Measurements from ENCODE around the gene CENPB. TPM values are rescaled to one million over a fixed set of nuclear protein-coding genes. Genes with fewer than 3 reads are reported as not detected.

The CENPB gene
- total and polyA plus RNA-seq, 10 of the 15 experiments (the other 5 are each of a cell fraction or from before 2014, with no cell fraction given) = 0.16 to 71.2 (median 14.0) TPM

DNA sequence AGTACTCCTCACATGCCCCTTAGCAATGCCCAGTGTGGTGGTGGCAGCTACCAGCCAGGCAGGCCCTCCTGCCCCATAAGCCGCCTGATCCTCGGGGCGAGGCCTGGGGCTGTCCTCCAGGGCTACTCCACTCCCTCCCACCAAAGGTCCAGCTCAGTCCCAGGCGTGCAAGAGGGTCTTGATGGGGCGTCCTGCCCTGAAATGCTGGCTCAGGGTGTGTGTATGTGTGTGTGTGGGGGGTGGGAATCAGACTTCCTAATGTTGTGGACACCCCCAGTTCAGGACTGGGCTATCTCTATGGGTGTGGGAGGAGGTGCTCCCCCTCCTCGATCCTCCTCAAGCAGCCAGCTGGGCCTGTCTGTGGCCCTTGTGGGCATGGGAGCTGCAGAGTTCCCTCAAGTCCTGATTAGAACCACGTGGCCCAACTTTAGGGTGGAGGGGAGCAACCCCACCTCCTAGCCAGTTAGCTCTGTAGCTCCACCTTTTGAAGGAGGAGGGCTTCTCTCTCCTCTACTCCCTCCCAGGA is 46.6 kb downstream of the CENPB start (continued):
- TF ChIP-seq, protein P1, sequence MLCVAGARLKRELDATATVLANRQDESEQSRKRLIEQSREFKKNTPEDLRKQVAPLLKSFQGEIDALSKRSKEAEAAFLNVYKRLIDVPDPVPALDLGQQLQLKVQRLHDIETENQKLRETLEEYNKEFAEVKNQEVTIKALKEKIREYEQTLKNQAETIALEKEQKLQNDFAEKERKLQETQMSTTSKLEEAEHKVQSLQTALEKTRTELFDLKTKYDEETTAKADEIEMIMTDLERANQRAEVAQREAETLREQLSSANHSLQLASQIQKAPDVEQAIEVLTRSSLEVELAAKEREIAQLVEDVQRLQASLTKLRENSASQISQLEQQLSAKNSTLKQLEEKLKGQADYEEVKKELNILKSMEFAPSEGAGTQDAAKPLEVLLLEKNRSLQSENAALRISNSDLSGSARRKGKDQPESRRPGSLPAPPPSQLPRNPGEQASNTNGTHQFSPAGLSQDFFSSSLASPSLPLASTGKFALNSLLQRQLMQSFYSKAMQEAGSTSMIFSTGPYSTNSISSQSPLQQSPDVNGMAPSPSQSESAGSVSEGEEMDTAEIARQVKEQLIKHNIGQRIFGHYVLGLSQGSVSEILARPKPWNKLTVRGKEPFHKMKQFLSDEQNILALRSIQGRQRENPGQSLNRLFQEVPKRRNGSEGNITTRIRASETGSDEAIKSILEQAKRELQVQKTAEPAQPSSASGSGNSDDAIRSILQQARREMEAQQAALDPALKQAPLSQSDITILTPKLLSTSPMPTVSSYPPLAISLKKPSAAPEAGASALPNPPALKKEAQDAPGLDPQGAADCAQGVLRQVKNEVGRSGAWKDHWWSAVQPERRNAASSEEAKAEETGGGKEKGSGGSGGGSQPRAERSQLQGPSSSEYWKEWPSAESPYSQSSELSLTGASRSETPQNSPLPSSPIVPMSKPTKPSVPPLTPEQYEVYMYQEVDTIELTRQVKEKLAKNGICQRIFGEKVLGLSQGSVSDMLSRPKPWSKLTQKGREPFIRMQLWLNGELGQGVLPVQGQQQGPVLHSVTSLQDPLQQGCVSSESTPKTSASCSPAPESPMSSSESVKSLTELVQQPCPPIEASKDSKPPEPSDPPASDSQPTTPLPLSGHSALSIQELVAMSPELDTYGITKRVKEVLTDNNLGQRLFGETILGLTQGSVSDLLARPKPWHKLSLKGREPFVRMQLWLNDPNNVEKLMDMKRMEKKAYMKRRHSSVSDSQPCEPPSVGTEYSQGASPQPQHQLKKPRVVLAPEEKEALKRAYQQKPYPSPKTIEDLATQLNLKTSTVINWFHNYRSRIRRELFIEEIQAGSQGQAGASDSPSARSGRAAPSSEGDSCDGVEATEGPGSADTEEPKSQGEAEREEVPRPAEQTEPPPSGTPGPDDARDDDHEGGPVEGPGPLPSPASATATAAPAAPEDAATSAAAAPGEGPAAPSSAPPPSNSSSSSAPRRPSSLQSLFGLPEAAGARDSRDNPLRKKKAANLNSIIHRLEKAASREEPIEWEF (IDR thresholded peaks at IDR 0.05; ENCODE audit: insufficient replicate concordance, low read depth, low read length) = no peak
- TF ChIP-seq CBX5 (IDR thresholded peaks at IDR 0.05; ENCODE audit: low read depth) = no peak

GRCh38 chr20:3739054-3739925 is 47.2 kb downstream of the CENPB start:
- ATAC-seq (no peak), FAIRE-seq (no peak), DNase-seq (ENCODE audit: low read depth, low spot score) (no peak)
- BruUV-seq (replicated peaks) = no TSS peak
- Histone ChIP-seq H3K4me3 (no peak overlapping the region), H3K4me1 (ENCODE audit: control insufficient read depth, insufficient read depth, low read length) (no peaks in the 10 kb centered on the region), H3K79me2 (ENCODE audit: control insufficient read depth, insufficient read depth, low read length) (no peaks in the 10 kb centered on the region), H4K20me1 (ENCODE audit: control insufficient read depth, insufficient read depth) (no peaks in the 10 kb centered on the region), H3K9ac (ENCODE audit: control insufficient read depth, insufficient read depth, low read length) (no peak overlapping the region), H2AFZ (ENCODE audit: control insufficient read depth, low read depth, low read length) (no peak overlapping the region), H3K4me2 (ENCODE audit: control insufficient read depth, insufficient read depth) (no peak overlapping the region), H3K27me3 (replicated peaks in 1 of 2; ENCODE audit: control insufficient read depth in 2 of 2, insufficient read depth in 2 of 2, low read length in 1 of 2) (no peaks in the 10 kb centered on the region), H3K9me3 (replicated peaks; ENCODE audit: control insufficient read depth, insufficient read depth, low read length) (no peaks in the 10 kb centered on the region), H3K27ac (ENCODE audit: control insufficient read depth, insufficient read depth) (no peak overlapping the region), H3K36me3 (ENCODE audit: control insufficient read depth in 2 of 2, insufficient read depth in 2 of 2, low read length in 1 of 2) (no peaks in the 10 kb centered on the region)
- in situ Hi-C loops (cut with MboI) (no loop called here), intact Hi-C loops (cut with micrococcal nuclease; ENCODE audit: unreplicated experiment) (no loop called here)
- RAD21 ChIA-PET (ENCODE audit: unreplicated experiment) = no interaction called here
- POLR2A ChIA-PET = no interaction called here
- 44% methylated on average over 16 of the region's 19 CpGs for WGBS (ENCODE audit: insufficient coverage, insufficient replicate concordance, low lambda C conversion rate, missing lambda C conversion rate)
- CTCF ChIA-PET = no interaction called here
- SMC1A ChIA-PET (ENCODE audit: uncharacterized antibody, unreplicated experiment) = interaction anchor here (0.6 to 0.9 kb wide), 2 partner anchors 18 to 99 kb away, joined by 3 to 4 read pairs; no protein-coding TSS in a partner anchor
- TF ChIP-seq SMARCA5 (IDR thresholded peaks at IDR 0.05) (no peak), NKRF (conservative IDR thresholded peaks at IDR 0.05) (no peak), IKZF1 (conservative IDR thresholded peaks at IDR 0.05) (no peak), ZBTB4 (CRISPR knock-in tag; IDR thresholded peaks at IDR 0.05) (no peak), SMAD5 (IDR thresholded peaks at IDR 0.05; ENCODE audit: low read depth) (no peak), HCFC1 (IDR thresholded peaks at IDR 0.05; ENCODE audit: low read length) (no peak)
- TF ChIP-seq, protein P2, sequence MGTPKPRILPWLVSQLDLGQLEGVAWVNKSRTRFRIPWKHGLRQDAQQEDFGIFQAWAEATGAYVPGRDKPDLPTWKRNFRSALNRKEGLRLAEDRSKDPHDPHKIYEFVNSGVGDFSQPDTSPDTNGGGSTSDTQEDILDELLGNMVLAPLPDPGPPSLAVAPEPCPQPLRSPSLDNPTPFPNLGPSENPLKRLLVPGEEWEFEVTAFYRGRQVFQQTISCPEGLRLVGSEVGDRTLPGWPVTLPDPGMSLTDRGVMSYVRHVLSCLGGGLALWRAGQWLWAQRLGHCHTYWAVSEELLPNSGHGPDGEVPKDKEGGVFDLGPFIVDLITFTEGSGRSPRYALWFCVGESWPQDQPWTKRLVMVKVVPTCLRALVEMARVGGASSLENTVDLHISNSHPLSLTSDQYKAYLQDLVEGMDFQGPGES (IDR thresholded peaks at IDR 0.05) = no peak
